ENCODE data around the gene CLDN9. TPM values are rescaled to one million over a fixed set of nuclear protein-coding genes. Genes with fewer than 3 reads are reported as not detected.

The CLDN9 gene
- total and polyA plus RNA-seq, 4 donors: 0.05 to 0.32 (median 0.25) TPM

DNA sequence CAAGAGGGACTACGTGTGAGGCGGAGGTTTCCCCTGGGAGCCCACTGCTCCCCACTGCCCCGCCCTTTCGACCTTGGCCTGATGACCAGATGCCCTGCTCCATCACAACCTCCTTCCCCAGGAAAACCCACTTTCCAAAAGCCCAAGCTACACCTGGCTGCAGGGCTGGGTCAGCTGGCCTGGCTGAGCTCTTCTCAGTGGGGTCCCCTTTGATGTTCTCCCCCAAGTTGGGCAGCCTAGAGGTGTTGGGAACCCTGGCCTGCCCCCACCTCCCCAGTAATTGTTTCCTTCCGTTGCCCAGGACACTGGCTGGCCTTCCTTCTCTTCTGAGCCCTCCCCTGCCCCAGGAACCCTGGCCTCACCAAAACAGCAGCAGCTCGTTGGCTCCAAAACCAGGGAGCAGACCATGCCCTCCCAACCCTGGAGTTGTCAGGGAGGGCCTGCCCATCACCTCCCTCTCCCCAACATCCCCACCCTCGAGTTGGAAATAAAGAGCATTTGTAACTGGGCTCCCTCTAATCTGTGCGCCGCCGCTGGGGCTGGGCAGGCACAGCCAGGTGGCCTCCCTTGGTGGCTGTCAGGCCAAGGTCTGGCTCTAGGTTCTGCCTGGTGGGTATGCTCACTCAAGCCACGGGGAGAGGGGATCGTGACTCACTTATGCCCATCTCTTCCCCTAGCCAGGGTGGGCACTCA, 1.4 kb downstream of the CLDN9 start:
- Histone ChIP-seq H3K27ac (ENCODE audit: low read depth in 1 of 2, low read length in 2 of 2) (no peak overlapping the region), H3K4me3 (ENCODE audit: low read depth in 1 of 3, low read length in 3 of 3) (no peak overlapping the region), H3K36me3 (ENCODE audit: control insufficient read depth in 4 of 4, insufficient read depth in 3 of 4, low read depth in 1 of 4, low read length in 3 of 4) (no peaks in the 10 kb centered on the region), H3K9me3 (ENCODE audit: control insufficient read depth in 4 of 4, low read length in 3 of 4) (no peaks in the 10 kb centered on the region), H3K27me3 (ENCODE audit: control insufficient read depth in 4 of 4, insufficient read depth in 4 of 4, low read length in 3 of 4) (no peaks in the 10 kb centered on the region), H3K4me1 (ENCODE audit: control insufficient read depth in 4 of 4, insufficient read depth in 4 of 4, low read length in 3 of 4) (peaks cover 4 to 24% (median 11%) of the 10 kb centered on the region in 4 donors), H3K9ac (ENCODE audit: low read depth in 1 of 2, low read length in 2 of 2) (no peak overlapping the region)
- 67% methylated on average over 12 of the region's 12 CpGs for WGBS
- no peak for DNase-seq (ENCODE audit: low spot score)
- TF ChIP-seq HNF4G (IDR thresholded peaks at IDR 0.05) (no peak), SP1 (IDR thresholded peaks at IDR 0.05) (no peak), YY1 (IDR thresholded peaks at IDR 0.05) (no peak), FOXA2 (IDR thresholded peaks at IDR 0.05) (no peak), RXRA (IDR thresholded peaks at IDR 0.05) (no peak), FOXA1 (IDR thresholded peaks at IDR 0.05) (no peak), RAD21 (IDR thresholded peaks at IDR 0.05) (no peak), JUND (IDR thresholded peaks at IDR 0.05) (no peak), EGR1 (IDR thresholded peaks at IDR 0.05; ENCODE audit: low read depth in 2 of 2) (no peak), TAF1 (conservative IDR thresholded peaks at IDR 0.05) (no peak), NR2F2 (IDR thresholded peaks at IDR 0.05) (no peak), GABPA (IDR thresholded peaks at IDR 0.05 in 1 of 2, conservative IDR thresholded peaks at IDR 0.05 in 1 of 2) (no peak), HNF4A (conservative IDR thresholded peaks at IDR 0.05) (no peak)
- TF ChIP-seq, protein P1, sequence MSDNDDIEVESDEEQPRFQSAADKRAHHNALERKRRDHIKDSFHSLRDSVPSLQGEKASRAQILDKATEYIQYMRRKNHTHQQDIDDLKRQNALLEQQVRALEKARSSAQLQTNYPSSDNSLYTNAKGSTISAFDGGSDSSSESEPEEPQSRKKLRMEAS (IDR thresholded peaks at IDR 0.05): no peak
- TF ChIP-seq, protein P2, sequence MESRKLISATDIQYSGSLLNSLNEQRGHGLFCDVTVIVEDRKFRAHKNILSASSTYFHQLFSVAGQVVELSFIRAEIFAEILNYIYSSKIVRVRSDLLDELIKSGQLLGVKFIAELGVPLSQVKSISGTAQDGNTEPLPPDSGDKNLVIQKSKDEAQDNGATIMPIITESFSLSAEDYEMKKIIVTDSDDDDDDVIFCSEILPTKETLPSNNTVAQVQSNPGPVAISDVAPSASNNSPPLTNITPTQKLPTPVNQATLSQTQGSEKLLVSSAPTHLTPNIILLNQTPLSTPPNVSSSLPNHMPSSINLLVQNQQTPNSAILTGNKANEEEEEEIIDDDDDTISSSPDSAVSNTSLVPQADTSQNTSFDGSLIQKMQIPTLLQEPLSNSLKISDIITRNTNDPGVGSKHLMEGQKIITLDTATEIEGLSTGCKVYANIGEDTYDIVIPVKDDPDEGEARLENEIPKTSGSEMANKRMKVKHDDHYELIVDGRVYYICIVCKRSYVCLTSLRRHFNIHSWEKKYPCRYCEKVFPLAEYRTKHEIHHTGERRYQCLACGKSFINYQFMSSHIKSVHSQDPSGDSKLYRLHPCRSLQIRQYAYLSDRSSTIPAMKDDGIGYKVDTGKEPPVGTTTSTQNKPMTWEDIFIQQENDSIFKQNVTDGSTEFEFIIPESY (IDR thresholded peaks at IDR 0.05): no peak
- TF ChIP-seq, protein P3, sequence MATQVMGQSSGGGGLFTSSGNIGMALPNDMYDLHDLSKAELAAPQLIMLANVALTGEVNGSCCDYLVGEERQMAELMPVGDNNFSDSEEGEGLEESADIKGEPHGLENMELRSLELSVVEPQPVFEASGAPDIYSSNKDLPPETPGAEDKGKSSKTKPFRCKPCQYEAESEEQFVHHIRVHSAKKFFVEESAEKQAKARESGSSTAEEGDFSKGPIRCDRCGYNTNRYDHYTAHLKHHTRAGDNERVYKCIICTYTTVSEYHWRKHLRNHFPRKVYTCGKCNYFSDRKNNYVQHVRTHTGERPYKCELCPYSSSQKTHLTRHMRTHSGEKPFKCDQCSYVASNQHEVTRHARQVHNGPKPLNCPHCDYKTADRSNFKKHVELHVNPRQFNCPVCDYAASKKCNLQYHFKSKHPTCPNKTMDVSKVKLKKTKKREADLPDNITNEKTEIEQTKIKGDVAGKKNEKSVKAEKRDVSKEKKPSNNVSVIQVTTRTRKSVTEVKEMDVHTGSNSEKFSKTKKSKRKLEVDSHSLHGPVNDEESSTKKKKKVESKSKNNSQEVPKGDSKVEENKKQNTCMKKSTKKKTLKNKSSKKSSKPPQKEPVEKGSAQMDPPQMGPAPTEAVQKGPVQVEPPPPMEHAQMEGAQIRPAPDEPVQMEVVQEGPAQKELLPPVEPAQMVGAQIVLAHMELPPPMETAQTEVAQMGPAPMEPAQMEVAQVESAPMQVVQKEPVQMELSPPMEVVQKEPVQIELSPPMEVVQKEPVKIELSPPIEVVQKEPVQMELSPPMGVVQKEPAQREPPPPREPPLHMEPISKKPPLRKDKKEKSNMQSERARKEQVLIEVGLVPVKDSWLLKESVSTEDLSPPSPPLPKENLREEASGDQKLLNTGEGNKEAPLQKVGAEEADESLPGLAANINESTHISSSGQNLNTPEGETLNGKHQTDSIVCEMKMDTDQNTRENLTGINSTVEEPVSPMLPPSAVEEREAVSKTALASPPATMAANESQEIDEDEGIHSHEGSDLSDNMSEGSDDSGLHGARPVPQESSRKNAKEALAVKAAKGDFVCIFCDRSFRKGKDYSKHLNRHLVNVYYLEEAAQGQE (IDR thresholded peaks at IDR 0.05): no peak
- TF ChIP-seq, protein P4, sequence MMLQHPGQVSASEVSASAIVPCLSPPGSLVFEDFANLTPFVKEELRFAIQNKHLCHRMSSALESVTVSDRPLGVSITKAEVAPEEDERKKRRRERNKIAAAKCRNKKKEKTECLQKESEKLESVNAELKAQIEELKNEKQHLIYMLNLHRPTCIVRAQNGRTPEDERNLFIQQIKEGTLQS (IDR thresholded peaks at IDR 0.05): no peak
- TF ChIP-seq, protein P5, sequence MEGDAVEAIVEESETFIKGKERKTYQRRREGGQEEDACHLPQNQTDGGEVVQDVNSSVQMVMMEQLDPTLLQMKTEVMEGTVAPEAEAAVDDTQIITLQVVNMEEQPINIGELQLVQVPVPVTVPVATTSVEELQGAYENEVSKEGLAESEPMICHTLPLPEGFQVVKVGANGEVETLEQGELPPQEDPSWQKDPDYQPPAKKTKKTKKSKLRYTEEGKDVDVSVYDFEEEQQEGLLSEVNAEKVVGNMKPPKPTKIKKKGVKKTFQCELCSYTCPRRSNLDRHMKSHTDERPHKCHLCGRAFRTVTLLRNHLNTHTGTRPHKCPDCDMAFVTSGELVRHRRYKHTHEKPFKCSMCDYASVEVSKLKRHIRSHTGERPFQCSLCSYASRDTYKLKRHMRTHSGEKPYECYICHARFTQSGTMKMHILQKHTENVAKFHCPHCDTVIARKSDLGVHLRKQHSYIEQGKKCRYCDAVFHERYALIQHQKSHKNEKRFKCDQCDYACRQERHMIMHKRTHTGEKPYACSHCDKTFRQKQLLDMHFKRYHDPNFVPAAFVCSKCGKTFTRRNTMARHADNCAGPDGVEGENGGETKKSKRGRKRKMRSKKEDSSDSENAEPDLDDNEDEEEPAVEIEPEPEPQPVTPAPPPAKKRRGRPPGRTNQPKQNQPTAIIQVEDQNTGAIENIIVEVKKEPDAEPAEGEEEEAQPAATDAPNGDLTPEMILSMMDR (IDR thresholded peaks at IDR 0.05; ENCODE audit: low read depth, low read length, missing input control): no peak

Data from liver (tissue), 9 donors.